GM12878 (cell line): ENCODE data around the gene STK32B. TPM values are rescaled to one million over a fixed set of nuclear protein-coding genes. Genes with fewer than 3 reads are reported as not detected.

Source experiments
- ATAC-seq: fragments of 200-7000 bp; cut with Tn5 transposase; 3 replicates; pipeline ENCODE4 v1.9.1; 2020; ENCODE audit warnings: mild to moderate bottlenecking, moderate library complexity
- BruUV-seq: library from RNA; stranded (reverse); fragments of 400-500 nt; replicated peaks from 2 replicates; lab custom pipeline; 2021; lab: Mats Ljungman, UMichigan
- CTCF ChIA-PET: fragments of 300-600 bp; sonication (Branson Sonifier 250); formaldehyde crosslinking; extraction: SDS; loops from one replicate; lab custom pipeline; 2021; ENCODE audit warnings: inconsistent platforms; lab: Yijun Ruan, JAX
- POLR2A ChIA-PET: fragments of 350-600 bp; formaldehyde crosslinking; extraction: SDS; loops from one replicate; lab custom pipeline; 2021; ENCODE audit warnings: inconsistent platforms; lab: Charles Lee
- RAD21 ChIA-PET: fragments of 300-600 bp; sonication (Branson Sonifier 250); formaldehyde crosslinking; loops from one replicate; lab custom pipeline; 2023; ENCODE audit warnings: antibody characterized with exemption; ENCODE audit not compliant: unreplicated experiment; lab: Charles Lee
- SMC1A ChIA-PET: fragments of 300-600 bp; sonication (Branson Sonifier 250); formaldehyde crosslinking; loops from one replicate; lab custom pipeline; 2023; ENCODE audit not compliant: unreplicated experiment, uncharacterized antibody; lab: Charles Lee
- DNase-seq: peaks from one replicate; pipeline ENCODE4 v3.0.0-alpha.2; 2011; ENCODE audit warnings: low read depth, low spot score
- FAIRE-seq: peaks from 3 replicates; lab custom pipeline; 2011; peaks lifted over from hg19 to GRCh38; lab: Jason Lieb, UNC
- H2AFZ ChIP-seq: 2 replicates; pipeline ENCODE4 v1.6.0; 2011; ENCODE audit warnings: low read depth, low read length, control low read depth; ENCODE audit not compliant: control insufficient read depth
- H3K27ac ChIP-seq: 2 replicates; pipeline ENCODE4 v1.5.1; 2011; ENCODE audit warnings: control low read depth; ENCODE audit not compliant: control insufficient read depth, insufficient read depth
- H3K27me3 ChIP-seq, 2 experiments: replicated peaks in 1 of 2; 2 replicates each; pipeline versions ENCODE4 v1.6.0 to v1.6.1; 2011; ENCODE audit warnings: low read length in 1 of 2; ENCODE audit not compliant: control insufficient read depth in 2 of 2, insufficient read depth in 2 of 2
- H3K36me3 ChIP-seq, 2 experiments: 2 replicates each; pipeline ENCODE4 v1.5.1; 2011; ENCODE audit warnings: low read length in 1 of 2; ENCODE audit not compliant: control insufficient read depth in 2 of 2, insufficient read depth in 2 of 2
- H3K4me1 ChIP-seq: 2 replicates; pipeline ENCODE4 v1.6.1; 2011; ENCODE audit warnings: mild to moderate bottlenecking, low read length, moderate library complexity, mixed read lengths; ENCODE audit not compliant: control insufficient read depth, insufficient read depth
- H3K4me2 ChIP-seq: 2 replicates; pipeline ENCODE4 v1.6.0; 2011; ENCODE audit warnings: control low read depth; ENCODE audit not compliant: control insufficient read depth, insufficient read depth
- H3K4me3 ChIP-seq: fragments of 200-600 bp; sonication (generic); 2 replicates; pipeline ENCODE4 v1.5.1; 2016
- H3K79me2 ChIP-seq: 2 replicates; pipeline ENCODE4 v1.6.0; 2011; ENCODE audit warnings: low read length; ENCODE audit not compliant: control insufficient read depth, insufficient read depth
- H3K9ac ChIP-seq: 2 replicates; pipeline ENCODE4 v1.8.0; 2011; ENCODE audit warnings: low read length, control low read depth, mixed read lengths; ENCODE audit not compliant: control insufficient read depth, insufficient read depth
- H3K9me3 ChIP-seq: replicated peaks from 3 replicates; pipeline ENCODE4 v1.5.1; 2011; ENCODE audit warnings: mild to moderate bottlenecking, low read length; ENCODE audit not compliant: control insufficient read depth, insufficient read depth
- H4K20me1 ChIP-seq: 2 replicates; pipeline ENCODE4 v1.6.0; 2011; ENCODE audit not compliant: control insufficient read depth, insufficient read depth
- CBX3 ChIP-seq: fragments of 200-600 bp; sonication (generic); IDR thresholded peaks from 2 replicates; pipeline ENCODE4 v1.6.1; 2016; ENCODE audit warnings: low read depth, borderline replicate concordance
- CUX1 ChIP-seq: IDR thresholded peaks from 2 replicates; pipeline ENCODE4 v1.6.1; 2012; ENCODE audit warnings: improper control_type of control experiment, low read depth, low read length; ENCODE audit not compliant: insufficient replicate concordance
- ETV6 ChIP-seq, 2 experiments: fragments of 450-650 bp in 1 of 2; IDR thresholded peaks in 1 of 2; conservative IDR thresholded peaks in 1 of 2; 2 replicates each; pipeline ENCODE4 v1.6.1; 2014; ENCODE audit warnings: antibody characterized with exemption in 1 of 2, borderline replicate concordance in 1 of 2, low read depth in 1 of 2, mild to moderate bottlenecking in 1 of 2, moderate library complexity in 1 of 2
- FOS ChIP-seq: IDR thresholded peaks from 3 replicates; pipeline ENCODE4 v1.6.1; 2011; ENCODE audit warnings: borderline replicate concordance; ENCODE audit not compliant: insufficient read length; ENCODE audit errors: extremely low read depth
- IRF4 ChIP-seq: IDR thresholded peaks from 2 replicates; pipeline ENCODE4 v1.6.1; 2011; ENCODE audit warnings: low read depth, low read length
- JUND ChIP-seq: IDR thresholded peaks from 2 replicates; pipeline ENCODE4 v1.6.1; 2012; ENCODE audit warnings: low read depth, mild to moderate bottlenecking, low read length, improper control_type of control experiment, moderate library complexity
- MXI1 ChIP-seq: fragments of 150-350 bp; IDR thresholded peaks from 2 replicates; pipeline ENCODE4 v1.6.1; 2011; ENCODE audit warnings: low read depth, mild to moderate bottlenecking, inconsistent platforms, low read length, improper control_type of control experiment
- MYC ChIP-seq: IDR thresholded peaks from 2 replicates; pipeline ENCODE4 v1.6.1; 2011; ENCODE audit warnings: mild to moderate bottlenecking, low read length, moderate library complexity, inconsistent platforms; ENCODE audit not compliant: insufficient read depth, insufficient replicate concordance, insufficient read length, severe bottlenecking
- NBN ChIP-seq: fragments of 450-650 bp; IDR thresholded peaks from 2 replicates; pipeline ENCODE4 v1.6.1; 2016
- NRF1 ChIP-seq: conservative IDR thresholded peaks from 2 replicates; pipeline ENCODE4 v1.6.1; 2011; ENCODE audit warnings: mild to moderate bottlenecking, low read depth, low read length, improper control_type of control experiment
- POLR2AphosphoS5 ChIP-seq: IDR thresholded peaks from 2 replicates; pipeline ENCODE4 v1.6.1; 2011; ENCODE audit warnings: mild to moderate bottlenecking, low read length, inconsistent platforms
- SRF ChIP-seq, 2 experiments: IDR thresholded peaks; 2 replicates each; pipeline ENCODE4 v1.6.1; 2011; ENCODE audit warnings: low read depth in 2 of 2, low read length in 2 of 2, mild to moderate bottlenecking in 1 of 2, moderate library complexity in 1 of 2
- STAT1 ChIP-seq: fragments of 450-650 bp; conservative IDR thresholded peaks from 2 replicates; pipeline ENCODE4 v1.6.1; 2014; ENCODE audit warnings: antibody characterized with exemption, mild to moderate bottlenecking
- WGBS: methylation state at CpG from one replicate; pipeline ENCODE4 v1.1.6; 2016; ENCODE audit warnings: low lambda C conversion rate; ENCODE audit not compliant: insufficient replicate concordance, insufficient coverage; ENCODE audit errors: missing lambda C conversion rate; 5-methylcytosine and 5-hydroxymethylcytosine counted together
- in situ Hi-C: fragments of 300-500 bp; cut with MboI; formaldehyde crosslinking; loops from 9 replicates; pipeline ENCODE4 v1.14.3; 2018; ENCODE audit warnings: mixed read lengths
- intact Hi-C: fragments of 100-400 bp; cut with micrococcal nuclease; formaldehyde crosslinking; loops from one replicate; pipeline ENCODE4 v1.14.2; 2022; ENCODE audit not compliant: unreplicated experiment
- polyA plus RNA-seq, 11 experiments: library from polyadenylated mRNA; depleted of rRNA in 4 of 11; unstranded in 6 of 11; stranded (reverse) in 5 of 11; fragments of >200 nt; fragmentation: Nextera tagmentation in 4 of 11; fragmentation: Illumina TruSeq in 1 of 11; extraction: Ambion mirVana in 4 of 11; extraction: Trizol in 1 of 11; gene quantifications; 1 replicate in 1 of 11; 2 replicates in 10 of 11; pipeline versions ENCODE4 v1.2.1 to v1.2.3, GENCODE V29; 2011 to 2016; ENCODE audit warnings: inconsistent platforms in 2 of 11, missing spikeins in 2 of 11, low read depth in 1 of 11
- total RNA-seq, 4 experiments: library from RNA; depleted of rRNA in 3 of 4; stranded (reverse); fragments of >200 nt in 3 of 4; fragmentation: Illumina TruSeq in 1 of 4; extraction: Trizol in 1 of 4; gene quantifications; 2 replicates each; pipeline versions ENCODE4 v1.2.1 to v1.2.3, GENCODE V29; 2013 to 2021
- TF ChIP-seq, protein P1 (sequence below): fragments of 450-650 bp; IDR thresholded peaks from 2 replicates; pipeline ENCODE4 v1.6.1; 2017; ENCODE audit warnings: antibody characterized with exemption, mild to moderate bottlenecking, moderate library complexity
- TF ChIP-seq, protein P2 (sequence below): fragments of 450-650 bp; IDR thresholded peaks from 2 replicates; pipeline ENCODE4 v1.6.1; 2017; ENCODE audit warnings: borderline replicate concordance

STK32B gene
- total and polyA plus RNA-seq, 10 of the 15 experiments (the other 5 are each of a cell fraction or from before 2014, with no cell fraction given), result 0.04 to 0.12 (median 0.08) TPM; not detected in 7

GRCh38 chr4:5473125-5473524 is 421.8 kb downstream of the STK32B start:
- SMC1A ChIA-PET, result no interaction called here
- RAD21 ChIA-PET, result no interaction called here
- POLR2A ChIA-PET, result no interaction called here
- DNase-seq, result no peak
- Histone ChIP-seq H3K4me2 (no peak overlapping the region), H3K79me2 (no peaks in the 10 kb centered on the region), H3K27ac (no peak overlapping the region), H4K20me1 (no peaks in the 10 kb centered on the region), H3K4me3 (no peak overlapping the region), H3K4me1 (no peaks in the 10 kb centered on the region), H3K27me3 (no peaks in the 10 kb centered on the region), H2AFZ (no peak overlapping the region), H3K9me3 (no peaks in the 10 kb centered on the region), H3K36me3 (no peaks in the 10 kb centered on the region), H3K9ac (no peak overlapping the region)
- intact Hi-C loops, result no loop called here
- in situ Hi-C loops, result no loop called here
- ATAC-seq, result no peak
- TF ChIP-seq FOS (no peak), IRF4 (no peak), CBX3 (no peak), MYC (no peak), NBN (no peak), STAT1 (no peak), NRF1 (no peak), POLR2AphosphoS5 (no peak), MXI1 (no peak), SRF (IDR thresholded peaks at IDR 0.05; ENCODE audit: low read depth in 2 of 2, low read length in 2 of 2) (no peak), CUX1 (no peak), ETV6 (conservative IDR thresholded peaks at IDR 0.05 in 1 of 2, IDR thresholded peaks at IDR 0.05 in 1 of 2; ENCODE audit: borderline replicate concordance in 1 of 2, low read depth in 1 of 2) (no peak), JUND (no peak)
- TF ChIP-seq, protein P1, sequence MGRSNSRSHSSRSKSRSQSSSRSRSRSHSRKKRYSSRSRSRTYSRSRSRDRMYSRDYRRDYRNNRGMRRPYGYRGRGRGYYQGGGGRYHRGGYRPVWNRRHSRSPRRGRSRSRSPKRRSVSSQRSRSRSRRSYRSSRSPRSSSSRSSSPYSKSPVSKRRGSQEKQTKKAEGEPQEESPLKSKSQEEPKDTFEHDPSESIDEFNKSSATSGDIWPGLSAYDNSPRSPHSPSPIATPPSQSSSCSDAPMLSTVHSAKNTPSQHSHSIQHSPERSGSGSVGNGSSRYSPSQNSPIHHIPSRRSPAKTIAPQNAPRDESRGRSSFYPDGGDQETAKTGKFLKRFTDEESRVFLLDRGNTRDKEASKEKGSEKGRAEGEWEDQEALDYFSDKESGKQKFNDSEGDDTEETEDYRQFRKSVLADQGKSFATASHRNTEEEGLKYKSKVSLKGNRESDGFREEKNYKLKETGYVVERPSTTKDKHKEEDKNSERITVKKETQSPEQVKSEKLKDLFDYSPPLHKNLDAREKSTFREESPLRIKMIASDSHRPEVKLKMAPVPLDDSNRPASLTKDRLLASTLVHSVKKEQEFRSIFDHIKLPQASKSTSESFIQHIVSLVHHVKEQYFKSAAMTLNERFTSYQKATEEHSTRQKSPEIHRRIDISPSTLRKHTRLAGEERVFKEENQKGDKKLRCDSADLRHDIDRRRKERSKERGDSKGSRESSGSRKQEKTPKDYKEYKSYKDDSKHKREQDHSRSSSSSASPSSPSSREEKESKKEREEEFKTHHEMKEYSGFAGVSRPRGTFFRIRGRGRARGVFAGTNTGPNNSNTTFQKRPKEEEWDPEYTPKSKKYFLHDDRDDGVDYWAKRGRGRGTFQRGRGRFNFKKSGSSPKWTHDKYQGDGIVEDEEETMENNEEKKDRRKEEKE, result no peak
- TF ChIP-seq, protein P2, sequence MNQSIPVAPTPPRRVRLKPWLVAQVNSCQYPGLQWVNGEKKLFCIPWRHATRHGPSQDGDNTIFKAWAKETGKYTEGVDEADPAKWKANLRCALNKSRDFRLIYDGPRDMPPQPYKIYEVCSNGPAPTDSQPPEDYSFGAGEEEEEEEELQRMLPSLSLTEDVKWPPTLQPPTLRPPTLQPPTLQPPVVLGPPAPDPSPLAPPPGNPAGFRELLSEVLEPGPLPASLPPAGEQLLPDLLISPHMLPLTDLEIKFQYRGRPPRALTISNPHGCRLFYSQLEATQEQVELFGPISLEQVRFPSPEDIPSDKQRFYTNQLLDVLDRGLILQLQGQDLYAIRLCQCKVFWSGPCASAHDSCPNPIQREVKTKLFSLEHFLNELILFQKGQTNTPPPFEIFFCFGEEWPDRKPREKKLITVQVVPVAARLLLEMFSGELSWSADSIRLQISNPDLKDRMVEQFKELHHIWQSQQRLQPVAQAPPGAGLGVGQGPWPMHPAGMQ, result no peak
- no TSS peak for BruUV-seq
- CTCF ChIA-PET, result no interaction called here
- WGBS, result 1% methylated on average over 5 of the region's 5 CpGs
- no peak for FAIRE-seq
